HG03039 (cell line): ENCODE measurements around the gene ARHGAP44.
A peak's percentile ranks its signal among the peaks of the same experiment; 100 is the strongest.

Experiments
- ATAC-seq: cut with Tn5 transposase; IDR thresholded peaks from one replicate; pipeline ENCODE4 v1.9.1; 2021; ENCODE audit warnings: mild to moderate bottlenecking, moderate library complexity; ENCODE audit not compliant: unreplicated experiment

Gene ARHGAP44

DNA sequence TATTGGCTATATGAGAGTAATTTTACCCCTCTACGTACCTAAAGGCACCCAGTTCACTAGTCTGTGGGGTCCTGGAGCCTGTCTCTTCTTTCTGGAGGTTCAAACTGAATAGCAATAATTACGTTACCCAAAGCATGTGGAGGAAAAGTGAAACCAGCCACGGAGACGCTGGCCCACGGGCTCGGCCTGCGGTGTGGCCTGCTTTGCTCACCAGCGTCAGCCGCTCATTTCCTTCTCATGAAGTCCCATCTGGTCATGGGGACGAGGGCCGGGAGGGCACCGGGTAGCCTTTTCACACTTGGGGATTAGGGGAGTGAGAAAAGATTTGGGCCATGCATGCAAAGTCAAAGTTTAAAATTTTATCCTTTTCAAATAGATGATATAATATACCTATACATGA is 201.6 kb downstream of the ARHGAP44 start:
- no peak for ATAC-seq

DNA sequence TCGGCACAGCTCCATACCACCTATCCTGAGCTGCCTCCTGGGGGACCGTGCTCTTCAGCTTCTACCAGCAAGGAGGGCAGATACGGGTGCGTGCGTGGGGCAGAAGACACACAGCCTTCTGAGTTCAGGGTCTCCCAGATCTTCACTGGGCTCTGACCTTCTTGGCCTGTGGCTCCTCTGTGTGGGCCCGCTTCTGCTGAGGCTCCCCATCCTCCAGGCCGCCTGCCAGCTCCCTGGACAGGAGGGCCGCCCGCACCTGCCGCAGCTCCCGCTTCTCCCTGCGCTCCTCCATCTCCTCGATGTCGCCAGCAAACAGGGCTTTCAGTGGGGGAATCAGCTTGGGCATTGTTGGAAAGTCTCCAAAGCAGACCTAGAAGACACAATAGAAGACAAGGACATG is 203.4 kb downstream of the ARHGAP44 start:
- no peak for ATAC-seq

DNA sequence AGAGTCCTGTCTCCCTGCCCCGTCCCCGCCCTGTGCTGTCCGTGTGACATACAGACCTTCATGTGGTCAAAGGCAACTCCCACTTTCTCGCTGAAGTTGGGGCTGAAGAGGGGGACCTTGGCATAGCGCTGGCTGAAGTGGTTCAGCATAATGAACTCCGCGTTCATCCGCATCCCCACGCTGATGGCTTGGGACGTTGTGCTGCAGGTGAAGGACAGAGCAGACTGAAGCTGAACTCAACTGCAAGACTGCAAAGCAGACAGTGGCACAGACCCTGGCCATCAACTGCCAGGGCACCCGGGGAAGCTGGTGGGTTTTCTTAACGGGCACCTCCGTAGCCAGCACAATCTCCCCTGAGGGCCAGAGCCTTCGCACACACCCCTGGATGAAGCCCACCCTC is 204.3 kb downstream of the ARHGAP44 start:
- no peak for ATAC-seq

GRCh38 chr17:12994341-12995074 is 205.2 kb downstream of the ARHGAP44 start:
- ATAC-seq, result no peak

- ATAC-seq, result no peak
Observed at GRCh38 chr17:12995106-12995895, 206.0 kb downstream of the ARHGAP44 start.

DNA sequence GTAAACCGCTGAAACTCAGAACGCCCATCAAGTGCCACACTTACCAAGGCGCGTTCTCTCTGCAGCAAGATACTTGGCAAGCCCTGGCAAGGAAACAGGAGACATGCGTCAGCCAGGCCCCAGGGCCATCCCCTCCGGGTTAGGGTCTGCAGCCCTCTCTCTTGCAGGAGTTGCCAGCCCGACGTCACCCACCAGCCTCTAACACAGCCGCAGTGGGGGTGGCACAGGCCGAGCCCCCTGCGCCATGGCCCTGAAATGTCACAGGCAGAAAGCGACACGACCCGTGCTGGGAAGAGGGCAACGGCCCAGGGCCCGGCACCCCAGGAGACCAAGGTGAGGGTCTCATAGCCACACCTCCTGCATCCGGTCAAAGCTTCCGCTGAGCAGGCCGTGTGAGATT is 206.6 kb downstream of the ARHGAP44 start:
- no peak for ATAC-seq

GRCh38 chr17:12996357-12996756 is 207.1 kb downstream of the ARHGAP44 start:
- no peak for ATAC-seq

DNA sequence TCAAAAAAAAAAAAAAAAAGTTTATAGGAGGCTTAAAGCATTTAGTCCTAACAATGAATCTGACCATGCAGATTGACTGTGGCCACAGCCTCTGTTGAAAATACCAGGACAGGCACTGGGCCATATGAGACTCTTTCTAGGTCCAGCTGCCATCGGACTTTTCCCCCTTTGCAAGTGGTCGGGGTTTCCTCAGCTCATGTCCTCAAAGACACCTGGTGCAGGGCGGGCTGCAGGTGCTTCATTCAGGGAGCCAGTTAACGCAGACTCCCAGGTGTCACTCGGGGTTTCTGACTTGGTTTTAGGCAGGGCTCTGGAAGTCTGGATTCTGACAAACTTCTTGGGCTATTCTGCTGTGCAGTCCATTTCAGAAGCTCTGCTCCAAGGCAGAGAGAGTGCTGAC is 207.6 kb downstream of the ARHGAP44 start:
- no peak for ATAC-seq

GRCh38 chr17:12998461-12998860 is 209.2 kb downstream of the ARHGAP44 start:
- ATAC-seq, result no peak

DNA sequence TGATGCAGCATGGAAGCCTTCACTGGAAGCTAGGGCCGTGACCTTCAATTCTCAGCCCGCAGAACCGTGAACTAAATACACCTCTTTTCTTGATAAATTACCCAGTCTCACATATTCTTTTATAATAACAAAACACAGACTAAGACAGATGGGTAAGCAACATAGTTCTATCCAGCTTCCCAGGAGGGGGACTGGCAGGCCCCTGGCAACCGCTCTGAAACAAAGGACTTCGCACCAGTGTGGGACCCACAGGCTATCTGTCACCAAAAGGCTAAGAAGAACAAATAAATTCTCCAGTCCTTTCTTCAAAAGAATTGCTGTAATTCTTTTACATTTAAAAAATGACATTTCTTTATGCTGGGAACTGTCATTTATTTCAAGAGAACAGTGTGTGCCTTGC is 209.6 kb downstream of the ARHGAP44 start:
- ATAC-seq, result no peak

DNA sequence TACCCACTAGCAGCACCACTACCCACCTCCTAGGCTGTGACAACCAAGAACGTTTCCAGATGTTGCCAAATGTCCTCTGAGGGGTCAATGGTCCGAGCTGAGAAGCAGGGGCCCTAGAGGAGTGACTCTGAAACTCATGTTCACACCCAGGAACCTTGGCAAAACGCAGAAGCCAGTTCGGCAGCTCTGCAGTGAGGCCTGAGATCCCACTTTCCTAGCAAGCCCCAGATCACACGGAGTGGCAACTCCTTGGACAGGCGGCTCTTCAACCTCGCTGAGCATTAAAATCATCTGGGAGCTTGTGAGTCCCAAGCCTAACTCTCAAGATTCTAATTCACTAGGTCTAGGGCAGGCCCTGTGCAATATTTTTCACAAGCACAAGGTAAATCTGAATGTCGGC is 211.3 kb downstream of the ARHGAP44 start:
- ATAC-seq, result no peak

GRCh38 chr17:13001991-13002615 is 212.8 kb downstream of the ARHGAP44 start:
- no peak for ATAC-seq

- no peak for ATAC-seq
Observed at GRCh38 chr17:13002761-13003453, 213.6 kb downstream of the ARHGAP44 start.

GRCh38 chr17:13003454-13003851 is 214.2 kb downstream of the ARHGAP44 start:
- ATAC-seq, result no peak

DNA sequence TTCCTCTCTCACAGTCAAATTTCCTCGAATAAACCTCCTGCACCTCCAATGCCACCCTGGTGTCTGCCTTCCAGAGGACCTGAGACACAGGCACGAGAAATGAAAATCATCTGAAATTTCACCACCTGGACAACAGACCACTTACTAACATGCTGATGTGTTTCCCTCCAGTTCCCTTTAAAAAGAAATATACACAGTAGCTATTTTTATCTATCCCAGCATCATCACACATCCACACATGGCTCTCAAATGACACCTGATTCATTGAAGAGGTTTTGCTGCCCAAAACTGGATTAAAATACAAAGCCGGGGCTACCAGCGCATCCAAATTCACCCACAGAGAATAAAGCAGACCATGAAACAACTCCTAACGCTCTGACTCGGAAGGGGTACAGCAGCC is 214.6 kb downstream of the ARHGAP44 start:
- no peak for ATAC-seq

DNA sequence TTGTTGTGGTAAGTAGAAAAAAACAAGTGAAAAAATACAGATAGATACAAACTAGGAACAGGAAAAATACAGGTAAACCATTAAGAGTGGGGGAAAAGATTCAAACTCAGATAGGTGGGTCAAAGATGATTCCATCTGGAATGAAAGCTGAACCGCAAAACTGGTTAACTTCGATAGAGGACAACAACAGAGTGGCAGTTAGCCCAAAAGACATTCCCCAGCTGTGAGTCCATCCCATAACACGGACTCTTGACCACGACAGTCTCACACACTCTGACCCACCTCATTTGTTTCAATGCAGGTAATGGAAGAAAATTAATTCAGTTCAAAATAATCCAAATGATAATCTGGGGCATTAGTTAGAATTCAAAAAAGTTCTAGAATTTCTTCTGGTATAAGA is 215.0 kb downstream of the ARHGAP44 start:
- no peak for ATAC-seq

- ATAC-seq, result no peak
Observed at GRCh38 chr17:13005530-13005929, 216.2 kb downstream of the ARHGAP44 start.

GRCh38 chr17:13008461-13008860 is 219.2 kb downstream of the ARHGAP44 start:
- no peak for ATAC-seq

GRCh38 chr17:13010959-13011358 is 221.7 kb downstream of the ARHGAP44 start:
- ATAC-seq, result no peak

- ATAC-seq, result no peak
Observed at GRCh38 chr17:13014801-13015200, 225.5 kb downstream of the ARHGAP44 start.

DNA sequence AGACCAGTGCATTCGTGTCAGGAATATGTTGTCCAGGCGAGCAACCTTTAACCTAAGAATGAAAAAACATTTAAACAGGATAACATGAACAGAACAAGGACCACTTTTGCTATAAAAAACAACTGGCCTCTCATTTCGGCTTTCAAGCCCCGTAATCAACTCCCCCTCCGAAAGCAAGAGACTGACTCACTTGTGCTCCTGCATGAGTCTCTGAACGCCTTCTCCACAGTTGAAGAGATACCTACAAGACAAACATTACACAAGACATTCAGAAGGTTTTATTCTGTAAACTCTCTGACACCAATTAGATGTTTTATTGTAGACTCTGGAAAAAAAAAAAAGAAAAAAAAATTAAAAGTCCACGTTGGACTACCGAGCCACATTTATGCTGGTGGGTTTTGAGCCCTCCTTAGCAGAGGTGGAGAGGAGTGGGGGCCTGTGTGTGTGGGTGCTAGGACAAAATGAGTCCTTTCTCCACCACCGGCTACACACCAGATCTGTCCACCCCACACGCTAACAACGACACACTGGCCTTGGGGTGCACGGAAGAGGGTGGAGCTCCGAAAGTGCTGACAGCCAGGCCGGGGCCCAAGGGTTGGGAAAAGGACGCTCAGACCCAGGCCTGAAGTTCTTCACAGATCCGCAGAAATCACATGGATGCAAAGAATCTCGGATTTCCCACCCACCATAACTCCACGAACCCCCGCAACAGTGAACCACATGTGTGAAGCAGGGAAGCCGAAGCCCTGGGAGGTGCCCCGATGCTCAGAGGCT is 227.8 kb downstream of the ARHGAP44 start:
- ATAC-seq, result peak; percentile 6
